GM21526 (cell line): ENCODE data around the gene ADIG.
"Not testable (repeated sequence)": the region's sequence is repeated elsewhere in the genome, so short reads cannot be mapped to it uniquely, and the experiment has no call there.

Experiments used
- ATAC-seq: cut with Tn5 transposase; IDR thresholded peaks from one replicate; pipeline ENCODE4 v1.9.1; 2021; ENCODE audit warnings: moderate library complexity; ENCODE audit not compliant: unreplicated experiment, low FRiP score

Gene ADIG

GRCh38 chr20:38569747-38570525 is 11.1 kb upstream of the ADIG start:
- no peak for ATAC-seq

- ATAC-seq = no peak
Observed at GRCh38 chr20:38573413-38573812, 7.6 kb upstream of the ADIG start.

GRCh38 chr20:38579219-38579910 is 1.6 kb upstream of the ADIG start:
- no peak for ATAC-seq

GRCh38 chr20:38579921-38580320 is 1.1 kb upstream of the ADIG start:
- no peak for ATAC-seq

- no peak for ATAC-seq
Observed at GRCh38 chr20:38581830-38582358, 897 bp downstream of the ADIG start.

- ATAC-seq = no peak
Observed at GRCh38 chr20:38583306-38583705, 2.3 kb downstream of the ADIG start.

- ATAC-seq = no peak
Observed at GRCh38 chr20:38584099-38584763, 3.2 kb downstream of the ADIG start.

GRCh38 chr20:38585404-38586180 is 4.6 kb downstream of the ADIG start:
- no peak for ATAC-seq

GRCh38 chr20:38586181-38586525 is 5.2 kb downstream of the ADIG start:
- ATAC-seq = no peak

GRCh38 chr20:38588303-38588702 is 7.3 kb downstream of the ADIG start:
- ATAC-seq = no peak

- ATAC-seq = no peak
Observed at GRCh38 chr20:38589351-38589750, 8.4 kb downstream of the ADIG start.

- ATAC-seq = no peak
Observed at GRCh38 chr20:38589967-38590675, 9.1 kb downstream of the ADIG start.

GRCh38 chr20:38590676-38591473 is 9.9 kb downstream of the ADIG start:
- ATAC-seq = no peak

GRCh38 chr20:38591474-38592410 is 10.7 kb downstream of the ADIG start:
- ATAC-seq = no peak

- not testable (repeated sequence) for ATAC-seq
Observed at GRCh38 chr20:38592411-38592790, 11.4 kb downstream of the ADIG start.

GRCh38 chr20:38594281-38594680 is 13.3 kb downstream of the ADIG start:
- ATAC-seq = not testable (repeated sequence)

- not testable (repeated sequence) for ATAC-seq
Observed at GRCh38 chr20:38595886-38596285, 14.9 kb downstream of the ADIG start.

GRCh38 chr20:38599410-38599882 is 18.4 kb downstream of the ADIG start:
- ATAC-seq = no peak
